Thymus (tissue), 11 donors: Measurements from ENCODE around the gene PIGR. TPM values are rescaled to one million over a fixed set of nuclear protein-coding genes. Genes with fewer than 3 reads are reported as not detected.

Source experiments
- DNase-seq, 9 donors: peaks; one replicate each; pipeline ENCODE4 v3.0.0-alpha.2; 2013; ENCODE audit warnings: low spot score in 9 of 9, low read depth in 6 of 9, missing footprints in 1 of 9
- H3K27ac ChIP-seq, 2 donors: one replicate each; pipeline ENCODE4 v1.5.1; 2013; ENCODE audit warnings: control low read depth in 1 of 2, low read depth in 1 of 2, low read length in 1 of 2, mild to moderate bottlenecking in 1 of 2, moderate library complexity in 1 of 2
- H3K27me3 ChIP-seq, 2 donors: one replicate each; pipeline ENCODE4 v1.5.1; 2013; ENCODE audit warnings: low read length in 1 of 2; ENCODE audit not compliant: control insufficient read depth in 2 of 2, insufficient read depth in 1 of 2
- H3K36me3 ChIP-seq, 2 donors: one replicate each; pipeline ENCODE4 v1.5.1; 2013; ENCODE audit warnings: low read length in 1 of 2, mild to moderate bottlenecking in 1 of 2, moderate library complexity in 1 of 2; ENCODE audit not compliant: control insufficient read depth in 2 of 2, insufficient read depth in 2 of 2
- H3K4me1 ChIP-seq, 2 donors: one replicate each; pipeline ENCODE4 v1.5.1; 2013; ENCODE audit warnings: low read length in 2 of 2; ENCODE audit not compliant: control insufficient read depth in 2 of 2, insufficient read depth in 2 of 2
- H3K4me3 ChIP-seq, 2 donors: one replicate each; pipeline ENCODE4 v1.5.1; 2013; ENCODE audit warnings: low read length in 2 of 2, control low read depth in 1 of 2, mild to moderate bottlenecking in 1 of 2
- H3K9me3 ChIP-seq, 2 donors: one replicate each; pipeline ENCODE4 v1.5.1; 2013; ENCODE audit warnings: low read length in 1 of 2, mild to moderate bottlenecking in 1 of 2; ENCODE audit not compliant: control insufficient read depth in 2 of 2, insufficient read depth in 1 of 2
- WGBS: extraction: QIAGEN DNeasy Blood & Tissue Kit; methylation state at CpG from one replicate; pipeline ENCODE4 v1.1.7; 2013; 5-methylcytosine and 5-hydroxymethylcytosine counted together
- polyA plus RNA-seq: library from polyadenylated mRNA; stranded (reverse); fragments of 200-250 nt; gene quantifications from one replicate; pipeline ENCODE4 v1.2.3, GENCODE V29; 2013
- total RNA-seq: library from RNA; stranded (reverse); fragments of 120-200 nt; gene quantifications from one replicate; pipeline ENCODE4 v1.2.4, GENCODE V29; 2013
- donor health status: healthy.

The PIGR gene
- total and polyA plus RNA-seq, 2 donors, result 0.24 to 1.1 TPM

DNA sequence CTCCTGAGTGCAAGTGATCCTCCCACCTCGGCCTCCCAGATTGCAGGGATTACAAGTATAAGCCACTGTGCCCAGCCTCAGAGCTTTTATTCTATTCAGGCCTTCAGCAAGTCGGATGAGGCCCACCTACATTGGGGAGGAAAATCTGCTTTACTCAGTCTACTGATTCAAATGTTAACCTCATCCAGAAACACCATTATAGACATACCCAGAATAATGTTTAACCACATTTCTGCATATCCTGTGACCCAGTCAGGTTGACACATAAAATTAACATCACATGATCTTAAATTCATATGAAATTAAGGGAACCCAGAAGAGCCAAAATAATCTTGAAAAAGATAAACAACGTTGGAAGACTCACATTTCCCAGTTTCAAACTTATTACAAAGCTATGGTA lies 66.0 kb downstream of the PIGR start:
- Histone ChIP-seq H3K4me3 (no peak overlapping the region), H3K36me3 (no peaks in the 10 kb centered on the region), H3K27me3 (no peaks in the 10 kb centered on the region), H3K27ac (no peak overlapping the region), H3K9me3 (peaks cover 0 to 7% of the 10 kb centered on the region in 2 donors), H3K4me1 (no peaks in the 10 kb centered on the region)
- 94% methylated on average over 3 of the region's 3 CpGs for WGBS
- DNase-seq, result no peak

Other genes starting within 250 kb of the PIGR start
- 0.28 TPM for gene IL19, start 175.7 kb downstream of the PIGR start, total RNA-seq
- gene IL19, start 175.7 kb downstream of the PIGR start, polyA plus RNA-seq, result 1.0 TPM
- 1.8 TPM for gene IL10, start 174.0 kb downstream of the PIGR start, total RNA-seq
- 19.1 TPM for gene IL10, start 174.0 kb downstream of the PIGR start, polyA plus RNA-seq
- gene IL20, start 80.8 kb downstream of the PIGR start, total RNA-seq, result 0.05 TPM
- gene IL20, start 80.8 kb downstream of the PIGR start, polyA plus RNA-seq, result 0.66 TPM
- gene IL24, start 49.0 kb downstream of the PIGR start, total RNA-seq, result 0.09 TPM
- 0.50 TPM for gene IL24, start 49.0 kb downstream of the PIGR start, polyA plus RNA-seq
- gene FCMR, start 24.5 kb downstream of the PIGR start, total RNA-seq, result 38.9 TPM
- 59.0 TPM for gene FCMR, start 24.5 kb downstream of the PIGR start, polyA plus RNA-seq
- 0.19 TPM for gene FCAMR, start 24.0 kb upstream of the PIGR start, total RNA-seq
- 0.43 TPM for gene FCAMR, start 24.0 kb upstream of the PIGR start, polyA plus RNA-seq
- 0.05 TPM for gene C1orf116, start 86.3 kb upstream of the PIGR start, total RNA-seq
- 0.98 TPM for gene C1orf116, start 86.3 kb upstream of the PIGR start, polyA plus RNA-seq
- gene YOD1, start 104.7 kb upstream of the PIGR start, total RNA-seq, result 11.5 TPM
- gene YOD1, start 104.7 kb upstream of the PIGR start, polyA plus RNA-seq, result 10.5 TPM
- 6.7 TPM for gene PFKFB2, start 106.8 kb upstream of the PIGR start, total RNA-seq
- gene PFKFB2, start 106.8 kb upstream of the PIGR start, polyA plus RNA-seq, result 31.0 TPM
- 0.71 TPM for gene C4BPB, start 142.4 kb upstream of the PIGR start, total RNA-seq
- 1.1 TPM for gene C4BPB, start 142.4 kb upstream of the PIGR start, polyA plus RNA-seq
- gene C4BPA, start 157.8 kb upstream of the PIGR start, total RNA-seq, result 0.09 TPM
- gene C4BPA, start 157.8 kb upstream of the PIGR start, polyA plus RNA-seq, result 0.32 TPM